GM23248 (cell line): ENCODE results near the gene PCDHAC2. TPM values are rescaled to one million over a fixed set of nuclear protein-coding genes. Genes with fewer than 3 reads are reported as not detected.

Experiments
- DNase-seq: peaks from one replicate; pipeline ENCODE4 v3.0.0-alpha.2; 2015
- H2AFZ ChIP-seq: fragments of 200-600 bp; sonication (generic); 2 replicates; pipeline ENCODE4 v1.6.1; 2016; ENCODE audit warnings: antibody characterized with exemption
- H3F3A ChIP-seq: fragments of 200-600 bp; sonication (generic); 2 replicates; pipeline ENCODE4 v1.6.1; 2016; ENCODE audit warnings: mild to moderate bottlenecking, antibody characterized with exemption, mixed run types; ENCODE audit not compliant: insufficient read depth
- H3K27ac ChIP-seq: fragments of 200-600 bp; sonication (generic); 2 replicates; pipeline ENCODE4 v1.5.1; 2016; ENCODE audit warnings: mild to moderate bottlenecking
- H3K27me3 ChIP-seq: fragments of 200-600 bp; sonication (generic); replicated peaks from 2 replicates; pipeline ENCODE4 v1.6.1; 2016; ENCODE audit warnings: mild to moderate bottlenecking; ENCODE audit not compliant: insufficient read depth
- H3K36me3 ChIP-seq: fragments of 200-600 bp; sonication (generic); 2 replicates; pipeline ENCODE4 v1.6.1; 2016; ENCODE audit warnings: low read depth, mild to moderate bottlenecking
- H3K4me1 ChIP-seq: fragments of 200-600 bp; sonication (generic); 2 replicates; pipeline ENCODE4 v1.6.1; 2016; ENCODE audit warnings: mild to moderate bottlenecking; ENCODE audit not compliant: insufficient read depth
- H3K4me2 ChIP-seq: fragments of 200-600 bp; sonication (generic); one replicate; pipeline ENCODE4 v1.6.1; 2016; ENCODE audit warnings: mild to moderate bottlenecking; ENCODE audit not compliant: unreplicated experiment
- H3K4me3 ChIP-seq: fragments of 200-600 bp; sonication (generic); 2 replicates; pipeline ENCODE4 v1.5.1; 2016; ENCODE audit warnings: mild to moderate bottlenecking
- H3K79me2 ChIP-seq: fragments of 200-600 bp; sonication (generic); 2 replicates; pipeline ENCODE4 v1.6.1; 2016; ENCODE audit warnings: mild to moderate bottlenecking; ENCODE audit not compliant: insufficient read depth
- H3K9ac ChIP-seq: fragments of 200-600 bp; sonication (generic); 2 replicates; pipeline ENCODE4 v1.6.1; 2016; ENCODE audit warnings: mild to moderate bottlenecking
- H3K9me2 ChIP-seq: fragments of 200-600 bp; sonication (generic); 2 replicates; pipeline ENCODE4 v1.6.1; 2016; ENCODE audit warnings: mixed run types, mild to moderate bottlenecking, moderate library complexity; ENCODE audit not compliant: insufficient read depth
- H3K9me3 ChIP-seq: fragments of 200-600 bp; sonication (generic); one replicate; pipeline ENCODE4 v1.6.1; 2017; ENCODE audit warnings: low read depth
- H4K20me1 ChIP-seq: fragments of 200-600 bp; sonication (generic); 2 replicates; pipeline ENCODE4 v1.6.0; 2016; ENCODE audit not compliant: insufficient read depth
- EZH2 ChIP-seq: fragments of 200-600 bp; sonication (generic); IDR thresholded peaks from 2 replicates; pipeline ENCODE4 v1.6.1; 2018; ENCODE audit warnings: antibody characterized with exemption, mild to moderate bottlenecking; ENCODE audit not compliant: insufficient read depth, poor library complexity, severe bottlenecking
- EZH2phosphoT487 ChIP-seq: fragments of 200-600 bp; sonication (generic); IDR thresholded peaks from 2 replicates; pipeline ENCODE4 v1.6.1; 2018; ENCODE audit warnings: antibody characterized with exemption, moderate library complexity, mild to moderate bottlenecking, low read depth; ENCODE audit not compliant: insufficient read depth
- WGBS, 2 experiments: methylation state at CpG; one replicate each; pipeline ENCODE4 v1.1.6; 2015 to 2017; ENCODE audit warnings: low lambda C conversion rate in 2 of 2, low coverage in 1 of 2; ENCODE audit errors: missing lambda C conversion rate in 2 of 2; 5-methylcytosine and 5-hydroxymethylcytosine counted together
- in situ Hi-C: fragments of 300-500 bp; cut with MboI; formaldehyde crosslinking; loops from 2 replicates; pipeline ENCODE4 v1.15.0; 2020
- polyA plus RNA-seq: library from polyadenylated mRNA; unstranded; fragments of >200 nt; fragmentation: Nextera tagmentation; extraction: Ambion mirVana; gene quantifications from 2 replicates; pipeline ENCODE4 v1.2.1, GENCODE V29; 2016
- total RNA-seq: library from RNA; depleted of rRNA; stranded (reverse); fragments of >200 nt; shearing (Covaris generic); gene quantifications from 2 replicates; pipeline ENCODE4 v1.2.3, GENCODE V29; 2014

Gene PCDHAC2
- total and polyA plus RNA-seq, 2 experiments from 2014 or later = not detected

DNA sequence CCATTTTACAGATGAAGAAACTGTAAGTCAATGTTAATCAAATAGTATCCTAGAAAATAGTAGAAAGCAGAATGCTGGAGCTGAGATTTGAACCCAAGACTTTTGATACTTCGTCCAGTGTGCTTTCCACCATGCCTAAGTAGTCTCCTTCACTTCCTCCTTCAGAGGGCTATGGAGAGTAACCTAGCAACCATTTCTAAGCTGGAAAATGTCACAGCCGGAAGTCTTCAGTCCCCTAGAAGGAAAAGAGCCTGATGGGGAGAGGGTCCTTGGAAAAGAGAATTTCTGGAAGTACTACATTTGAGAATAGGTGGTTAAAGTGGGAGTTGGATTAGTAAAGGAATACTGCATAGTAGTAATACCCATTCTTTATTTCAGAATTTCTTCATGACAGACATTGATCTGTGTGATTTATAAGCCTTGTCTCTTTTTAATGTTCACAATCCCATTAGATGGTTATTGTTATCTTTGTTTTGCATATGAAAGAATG, 32.7 kb downstream of the PCDHAC2 start:
- in situ Hi-C loops = no loop called here
- no peaks in the 10 kb centered on the region for H3F3A ChIP-seq
- H2AFZ ChIP-seq = no peak overlapping the region
- H3K4me1 ChIP-seq = no peaks in the 10 kb centered on the region
- H4K20me1 ChIP-seq = no peaks in the 10 kb centered on the region
- H3K9me3 ChIP-seq = no peaks in the 10 kb centered on the region
- H3K9ac ChIP-seq = no peak overlapping the region
- H3K27ac ChIP-seq = no peak overlapping the region
- no peaks in the 10 kb centered on the region for H3K79me2 ChIP-seq
- WGBS, 2 experiments = 15 to 21% methylated on average over 2 of the region's 2 CpGs
- H3K36me3 ChIP-seq = no peaks in the 10 kb centered on the region
- no peaks in the 10 kb centered on the region for H3K27me3 ChIP-seq
- H3K4me2 ChIP-seq = no peak overlapping the region
- no peak overlapping the region for H3K4me3 ChIP-seq
- H3K9me2 ChIP-seq = no peaks in the 10 kb centered on the region
- no peak for TF ChIP-seq EZH2phosphoT487
- no peak for TF ChIP-seq EZH2
- no peak for DNase-seq

DNA sequence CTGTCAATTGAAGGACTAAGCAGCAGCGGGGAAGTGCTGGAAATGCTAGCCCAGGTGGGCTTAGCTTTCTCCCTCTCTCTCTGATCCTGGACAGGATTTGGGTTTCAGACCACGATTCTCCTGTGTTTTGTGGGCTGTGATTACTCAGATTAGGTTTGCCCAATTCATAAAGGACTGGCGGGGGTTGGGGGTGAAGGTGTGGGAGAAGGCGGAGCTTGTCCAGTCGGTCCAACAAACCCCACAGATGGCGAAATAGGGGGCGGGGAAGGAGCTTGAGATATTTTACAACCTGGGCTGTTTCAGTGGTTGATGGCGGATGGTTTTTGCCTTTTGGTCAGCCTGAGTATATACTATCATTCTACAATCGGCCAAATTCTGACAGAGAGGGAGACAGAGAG, 35.2 kb downstream of the PCDHAC2 start:
- Histone ChIP-seq H3K4me1 (no peaks in the 10 kb centered on the region), H3F3A (no peaks in the 10 kb centered on the region), H3K9me2 (no peaks in the 10 kb centered on the region), H3K36me3 (no peaks in the 10 kb centered on the region), H3K9me3 (no peaks in the 10 kb centered on the region), H3K4me2 (no peak overlapping the region), H2AFZ (peak overlapping the region; percentile 51), H3K4me3 (0 out of 2 replicates have a peak overlapping the region, but pooled peaks have one; percentile 40), H3K27ac (no peak overlapping the region), H3K79me2 (no peaks in the 10 kb centered on the region), H3K27me3 (no peaks in the 10 kb centered on the region), H3K9ac (no peak overlapping the region), H4K20me1 (no peaks in the 10 kb centered on the region)
- TF ChIP-seq EZH2 (no peak), EZH2phosphoT487 (no peak)
- no peak for DNase-seq
- WGBS, 2 experiments = 2 to 6% methylated on average over 9 of the region's 9 CpGs
- in situ Hi-C loops = no loop called here

DNA sequence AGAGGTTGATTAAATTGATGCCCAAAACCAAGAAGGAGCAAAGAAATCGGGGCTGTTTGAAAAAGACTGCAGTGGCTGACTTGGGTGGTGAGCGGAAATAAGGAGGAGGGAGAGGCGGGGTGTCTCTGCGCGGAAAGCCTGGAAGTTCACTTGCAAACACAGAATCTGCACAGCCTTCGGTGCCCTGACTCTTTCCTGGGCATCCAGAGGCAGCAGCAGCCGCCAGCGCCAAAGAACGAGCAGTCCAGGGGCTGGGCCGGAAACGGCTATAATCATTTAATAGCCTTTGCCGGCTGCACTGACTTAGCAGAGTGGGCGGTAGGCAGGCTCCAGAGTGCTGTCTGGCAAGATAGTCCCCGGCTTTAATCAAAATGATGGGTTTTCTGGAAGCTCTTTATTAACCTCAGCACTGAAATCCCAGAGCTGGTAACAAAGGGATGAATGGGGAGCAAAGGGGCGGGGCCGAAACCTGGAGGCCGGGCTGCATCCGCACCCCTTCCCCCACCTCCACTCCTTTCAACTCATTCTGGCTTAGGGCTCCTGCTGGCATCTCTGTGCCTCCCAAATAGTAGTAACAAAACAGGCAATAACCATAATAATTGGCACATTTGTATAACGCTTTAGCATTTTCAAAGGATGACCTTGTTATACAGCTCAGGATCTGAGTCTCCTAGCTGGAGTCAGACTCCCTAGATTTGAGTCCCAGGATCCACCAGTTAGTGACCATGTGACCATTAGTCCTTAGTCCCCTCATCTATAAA, 35.7 kb downstream of the PCDHAC2 start:
- H3K9me2 ChIP-seq = no peaks in the 10 kb centered on the region
- peak; percentile 18 for DNase-seq
- H3K27ac ChIP-seq = no peak overlapping the region
- H3K4me1 ChIP-seq = no peaks in the 10 kb centered on the region
- in situ Hi-C loops = no loop called here
- no peaks in the 10 kb centered on the region for H3K9me3 ChIP-seq
- H2AFZ ChIP-seq = peak overlapping the region; percentile 51
- no peaks in the 10 kb centered on the region for H3K36me3 ChIP-seq
- no peaks in the 10 kb centered on the region for H3K27me3 ChIP-seq
- no peak for TF ChIP-seq EZH2
- no peak for TF ChIP-seq EZH2phosphoT487
- no peaks in the 10 kb centered on the region for H3K79me2 ChIP-seq
- H3K4me2 ChIP-seq = no peak overlapping the region
- no peak overlapping the region for H3K9ac ChIP-seq
- peak overlapping the region; percentile 40; the same call in 1 of the 2 replicates for H3K4me3 ChIP-seq
- H3F3A ChIP-seq = no peaks in the 10 kb centered on the region
- WGBS, 2 experiments = 5 to 6% methylated on average over 19 of the region's 19 CpGs
- no peaks in the 10 kb centered on the region for H4K20me1 ChIP-seq

DNA sequence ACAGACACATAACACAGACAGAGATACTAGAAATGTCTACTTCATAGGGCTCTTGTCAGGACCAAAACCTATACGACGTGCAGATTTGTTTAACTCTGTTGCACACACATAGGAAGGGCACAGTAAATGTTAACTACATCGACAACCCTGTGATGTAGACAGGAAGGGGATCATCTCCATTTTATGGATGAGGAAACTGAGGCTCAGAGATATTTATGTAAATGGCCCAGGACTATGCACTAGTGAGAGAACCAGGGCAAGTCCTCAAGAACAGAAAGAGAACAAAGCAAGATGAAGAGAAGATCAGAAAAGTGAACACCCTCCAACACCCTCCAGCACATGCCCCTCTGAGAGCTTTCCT, 36.3 kb downstream of the PCDHAC2 start:
- Histone ChIP-seq H2AFZ (no peak overlapping the region), H3K27me3 (no peaks in the 10 kb centered on the region), H3K4me1 (no peaks in the 10 kb centered on the region), H3K27ac (no peak overlapping the region), H3F3A (no peaks in the 10 kb centered on the region), H3K9me2 (no peaks in the 10 kb centered on the region), H3K9me3 (no peaks in the 10 kb centered on the region), H3K9ac (no peak overlapping the region), H4K20me1 (no peaks in the 10 kb centered on the region), H3K4me2 (no peak overlapping the region), H3K4me3 (no peak overlapping the region), H3K36me3 (no peaks in the 10 kb centered on the region), H3K79me2 (no peaks in the 10 kb centered on the region)
- 38 to 52% methylated on average over 3 of the region's 3 CpGs for WGBS, 2 experiments
- DNase-seq = no peak
- TF ChIP-seq EZH2 (no peak), EZH2phosphoT487 (no peak)
- in situ Hi-C loops = no loop called here
